ENCODE results near the gene GABRB2.

The GABRB2 gene

DNA sequence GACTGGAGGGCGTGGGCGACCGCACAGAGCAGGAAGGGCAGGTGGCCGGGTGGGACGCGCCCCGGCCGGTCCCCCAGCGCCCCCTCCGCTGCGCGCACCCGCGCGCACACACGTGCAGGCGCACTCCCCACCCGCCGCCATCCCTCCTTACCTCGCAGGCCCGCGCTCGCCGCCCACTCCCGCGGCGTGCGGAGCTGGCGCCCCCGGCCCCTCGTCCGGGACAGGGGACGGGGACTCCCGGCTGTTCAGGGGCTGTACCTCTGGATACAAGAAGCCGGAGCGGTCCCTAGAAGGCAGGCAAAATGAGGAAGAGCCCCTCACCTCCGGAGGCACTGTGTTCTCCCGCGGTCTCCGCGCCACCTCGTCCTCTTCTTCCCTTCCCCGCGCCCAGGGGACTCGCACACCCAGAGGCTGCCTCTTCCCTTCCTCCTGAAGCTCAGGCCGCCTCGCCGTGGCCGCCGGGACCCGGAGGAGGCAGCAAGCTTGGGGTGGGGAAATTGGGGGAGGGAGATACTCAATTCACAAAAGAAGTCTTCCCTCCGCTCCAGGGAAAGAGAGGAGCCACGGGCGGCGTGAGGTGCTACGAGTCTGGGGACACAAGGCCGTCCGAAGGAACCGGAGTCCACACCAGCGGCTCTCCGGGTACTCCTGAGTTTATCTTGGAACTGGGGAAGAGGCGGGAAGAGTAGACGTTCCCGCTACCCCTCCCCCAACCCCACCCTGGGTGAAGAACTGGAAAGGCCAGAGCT, 1.4 kb upstream of the GABRB2 start:
- peak; percentile 29 for ATAC-seq
- TF ChIP-seq SNAI2 (CRISPR knock-in tag; IDR thresholded peaks at IDR 0.05) (no peak), TCF4 (CRISPR knock-in tag; IDR thresholded peaks at IDR 0.05; ENCODE audit: borderline replicate concordance) (no peak), ISL1 (CRISPR knock-in tag; IDR thresholded peaks at IDR 0.05) (no peak), ZC3H10 (CRISPR knock-in tag; IDR thresholded peaks at IDR 0.05) (no peak), GLIS3 (CRISPR knock-in tag; IDR thresholded peaks at IDR 0.05) (no peak), ESRRG (CRISPR knock-in tag; IDR thresholded peaks at IDR 0.05) (no peak), ZNF70 (CRISPR knock-in tag; IDR thresholded peaks at IDR 0.05) (no peak), RARB (CRISPR knock-in tag; IDR thresholded peaks at IDR 0.05) (no peak)
- TF ChIP-seq, protein P1, sequence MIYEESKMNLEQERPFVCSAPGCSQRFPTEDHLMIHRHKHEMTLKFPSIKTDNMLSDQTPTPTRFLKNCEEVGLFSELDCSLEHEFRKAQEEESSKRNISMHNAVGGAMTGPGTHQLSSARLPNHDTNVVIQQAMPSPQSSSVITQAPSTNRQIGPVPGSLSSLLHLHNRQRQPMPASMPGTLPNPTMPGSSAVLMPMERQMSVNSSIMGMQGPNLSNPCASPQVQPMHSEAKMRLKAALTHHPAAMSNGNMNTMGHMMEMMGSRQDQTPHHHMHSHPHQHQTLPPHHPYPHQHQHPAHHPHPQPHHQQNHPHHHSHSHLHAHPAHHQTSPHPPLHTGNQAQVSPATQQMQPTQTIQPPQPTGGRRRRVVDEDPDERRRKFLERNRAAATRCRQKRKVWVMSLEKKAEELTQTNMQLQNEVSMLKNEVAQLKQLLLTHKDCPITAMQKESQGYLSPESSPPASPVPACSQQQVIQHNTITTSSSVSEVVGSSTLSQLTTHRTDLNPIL (CRISPR knock-in tag; IDR thresholded peaks at IDR 0.05; ENCODE audit: low read depth): no peak

DNA sequence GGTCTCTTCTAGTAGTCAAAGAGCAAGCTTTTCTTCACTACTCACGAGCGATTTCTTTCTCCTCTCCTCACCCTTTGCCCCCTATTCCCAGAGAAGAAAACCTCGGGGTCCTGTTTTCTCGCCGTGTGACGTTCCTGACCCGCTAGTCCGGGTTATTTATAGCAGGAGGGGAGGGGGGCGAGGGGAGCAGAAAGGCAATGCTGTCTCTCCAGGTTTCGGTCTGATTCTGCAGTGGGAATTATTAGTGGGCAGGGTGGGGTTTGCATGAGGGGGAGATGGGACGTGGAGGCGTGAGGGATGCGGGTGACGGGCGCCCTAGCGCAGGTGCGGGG, 847 bp upstream of the GABRB2 start:
- TF ChIP-seq ZC3H10 (CRISPR knock-in tag; IDR thresholded peaks at IDR 0.05) (no peak), BACH2 (CRISPR knock-in tag; IDR thresholded peaks at IDR 0.05; ENCODE audit: borderline replicate concordance) (no peak), ZFP30 (CRISPR knock-in tag; IDR thresholded peaks at IDR 0.05) (no peak), TCF4 (CRISPR knock-in tag; IDR thresholded peaks at IDR 0.05; ENCODE audit: borderline replicate concordance) (no peak), PPARA (CRISPR knock-in tag; IDR thresholded peaks at IDR 0.05; ENCODE audit: borderline replicate concordance) (no peak), ZNF70 (CRISPR knock-in tag; IDR thresholded peaks at IDR 0.05) (no peak), ARNTL (CRISPR knock-in tag; IDR thresholded peaks at IDR 0.05; ENCODE audit: borderline replicate concordance, low read depth) (no peak), GLIS3 (CRISPR knock-in tag; IDR thresholded peaks at IDR 0.05) (no peak)
- TF ChIP-seq, protein P1 (CRISPR knock-in tag; IDR thresholded peaks at IDR 0.05; ENCODE audit: low read depth): no peak
- TF ChIP-seq, protein P2, sequence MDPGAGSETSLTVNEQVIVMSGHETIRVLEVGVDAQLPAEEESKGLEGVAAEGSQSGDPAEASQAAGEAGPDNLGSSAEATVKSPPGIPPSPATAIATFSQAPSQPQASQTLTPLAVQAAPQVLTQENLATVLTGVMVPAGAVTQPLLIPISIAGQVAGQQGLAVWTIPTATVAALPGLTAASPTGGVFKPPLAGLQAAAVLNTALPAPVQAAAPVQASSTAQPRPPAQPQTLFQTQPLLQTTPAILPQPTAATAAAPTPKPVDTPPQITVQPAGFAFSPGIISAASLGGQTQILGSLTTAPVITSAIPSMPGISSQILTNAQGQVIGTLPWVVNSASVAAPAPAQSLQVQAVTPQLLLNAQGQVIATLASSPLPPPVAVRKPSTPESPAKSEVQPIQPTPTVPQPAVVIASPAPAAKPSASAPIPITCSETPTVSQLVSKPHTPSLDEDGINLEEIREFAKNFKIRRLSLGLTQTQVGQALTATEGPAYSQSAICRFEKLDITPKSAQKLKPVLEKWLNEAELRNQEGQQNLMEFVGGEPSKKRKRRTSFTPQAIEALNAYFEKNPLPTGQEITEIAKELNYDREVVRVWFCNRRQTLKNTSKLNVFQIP (CRISPR knock-in tag; IDR thresholded peaks at IDR 0.05; ENCODE audit: borderline replicate concordance, low read depth): no peak
- ATAC-seq: no peak

DNA sequence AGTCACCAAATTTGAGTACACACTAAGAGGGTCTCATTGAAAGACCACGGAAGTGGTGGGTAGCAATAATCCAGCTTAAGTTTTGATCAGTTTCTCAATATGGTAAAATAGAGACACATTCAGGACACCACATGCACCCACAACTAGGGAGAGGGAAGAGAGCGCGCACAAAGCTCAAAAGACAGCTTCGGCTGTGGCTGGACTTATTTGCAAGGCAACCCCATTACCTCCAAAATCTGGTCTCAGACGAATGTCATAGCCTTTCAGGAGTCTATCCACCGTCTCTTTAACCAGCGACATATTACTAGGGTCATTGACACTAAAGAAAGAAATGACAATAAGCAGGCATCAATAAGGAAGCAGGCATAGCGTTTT, 443 bp downstream of the GABRB2 start:
- ATAC-seq: no peak

More for the DNA sequence above, 443 bp downstream of the GABRB2 start:
- TF ChIP-seq ZFP3 (CRISPR knock-in tag; IDR thresholded peaks at IDR 0.05): no peak
- TF ChIP-seq OSR1 (CRISPR knock-in tag; IDR thresholded peaks at IDR 0.05): no peak
- TF ChIP-seq, protein P2 (CRISPR knock-in tag; IDR thresholded peaks at IDR 0.05; ENCODE audit: borderline replicate concordance, low read depth): no peak
- no peak for TF ChIP-seq TCF4 (CRISPR knock-in tag; IDR thresholded peaks at IDR 0.05; ENCODE audit: borderline replicate concordance)
- TF ChIP-seq, protein P3, sequence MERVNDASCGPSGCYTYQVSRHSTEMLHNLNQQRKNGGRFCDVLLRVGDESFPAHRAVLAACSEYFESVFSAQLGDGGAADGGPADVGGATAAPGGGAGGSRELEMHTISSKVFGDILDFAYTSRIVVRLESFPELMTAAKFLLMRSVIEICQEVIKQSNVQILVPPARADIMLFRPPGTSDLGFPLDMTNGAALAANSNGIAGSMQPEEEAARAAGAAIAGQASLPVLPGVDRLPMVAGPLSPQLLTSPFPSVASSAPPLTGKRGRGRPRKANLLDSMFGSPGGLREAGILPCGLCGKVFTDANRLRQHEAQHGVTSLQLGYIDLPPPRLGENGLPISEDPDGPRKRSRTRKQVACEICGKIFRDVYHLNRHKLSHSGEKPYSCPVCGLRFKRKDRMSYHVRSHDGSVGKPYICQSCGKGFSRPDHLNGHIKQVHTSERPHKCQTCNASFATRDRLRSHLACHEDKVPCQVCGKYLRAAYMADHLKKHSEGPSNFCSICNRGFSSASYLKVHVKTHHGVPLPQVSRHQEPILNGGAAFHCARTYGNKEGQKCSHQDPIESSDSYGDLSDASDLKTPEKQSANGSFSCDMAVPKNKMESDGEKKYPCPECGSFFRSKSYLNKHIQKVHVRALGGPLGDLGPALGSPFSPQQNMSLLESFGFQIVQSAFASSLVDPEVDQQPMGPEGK (CRISPR knock-in tag; IDR thresholded peaks at IDR 0.05; ENCODE audit: borderline replicate concordance): no peak
- TF ChIP-seq GLIS3 (CRISPR knock-in tag; IDR thresholded peaks at IDR 0.05): no peak
- no peak for TF ChIP-seq ZFP30 (CRISPR knock-in tag; IDR thresholded peaks at IDR 0.05)
- TF ChIP-seq ZNF565 (CRISPR knock-in tag; conservative IDR thresholded peaks at IDR 0.05; ENCODE audit: low read depth): no peak
- TF ChIP-seq ESRRG (CRISPR knock-in tag; IDR thresholded peaks at IDR 0.05): no peak
- no peak for TF ChIP-seq TOX (CRISPR knock-in tag; IDR thresholded peaks at IDR 0.05; ENCODE audit: borderline replicate concordance)
- no peak for TF ChIP-seq ISL1 (CRISPR knock-in tag; IDR thresholded peaks at IDR 0.05)
- no peak for TF ChIP-seq ZNF70 (CRISPR knock-in tag; IDR thresholded peaks at IDR 0.05)
- TF ChIP-seq, protein P1 (CRISPR knock-in tag; IDR thresholded peaks at IDR 0.05; ENCODE audit: low read depth): no peak
